Stimulated activated CD4-positive, alpha-beta T cell treated with anti-CD3 and anti-CD28 coated beads, Interleukin-12 subunit alpha, Interleukin-12 subunit beta, amount 100 ng/mL, for 24 hours (primary cell): Measurements from ENCODE around the gene LGALS12.
"Not testable (repeated sequence)": the region's sequence is repeated elsewhere in the genome, so short reads cannot be mapped to it uniquely, and the experiment has no call there.

Experiments
- DNase-seq, 2 experiments: peaks; one replicate each; pipeline ENCODE4 v3.0.0-alpha.2; 2020; ENCODE audit warnings: low read depth in 2 of 2

LGALS12 gene

DNA sequence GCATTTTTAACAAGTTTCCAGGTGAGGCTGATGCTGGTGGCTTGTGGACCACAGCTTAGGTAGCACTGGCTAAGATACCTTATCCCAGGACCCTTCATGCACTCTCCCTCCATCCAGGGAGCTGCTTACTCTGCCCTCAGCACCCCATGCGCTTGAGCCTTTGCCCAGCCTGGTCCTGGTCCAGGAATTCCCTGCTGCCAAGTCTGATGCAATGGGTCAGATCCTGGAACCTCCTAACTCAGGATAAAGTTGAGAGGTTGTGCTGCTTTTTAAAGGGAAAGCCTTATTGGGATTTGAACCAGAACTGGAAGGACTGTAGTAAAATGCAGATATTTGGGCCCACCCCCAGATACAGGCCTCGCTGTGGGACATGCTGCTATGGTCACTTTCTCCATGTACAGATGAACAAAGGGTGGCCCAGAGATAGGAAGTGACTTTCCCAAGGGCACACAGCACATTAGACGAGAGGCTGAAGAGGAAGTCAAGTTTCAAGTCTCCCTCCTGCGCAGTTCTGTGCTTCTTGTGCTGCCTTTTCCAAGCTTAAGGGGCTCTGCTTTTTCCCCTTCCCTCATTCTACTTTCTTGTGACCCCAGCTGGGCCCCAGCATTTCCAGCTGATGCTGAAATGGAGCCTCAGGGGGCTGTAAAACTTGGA is 824 bp upstream of the LGALS12 start:
- no peak for DNase-seq

GRCh38 chr11:63506876-63507275 is 992 bp downstream of the LGALS12 start:
- no peak for DNase-seq

DNA sequence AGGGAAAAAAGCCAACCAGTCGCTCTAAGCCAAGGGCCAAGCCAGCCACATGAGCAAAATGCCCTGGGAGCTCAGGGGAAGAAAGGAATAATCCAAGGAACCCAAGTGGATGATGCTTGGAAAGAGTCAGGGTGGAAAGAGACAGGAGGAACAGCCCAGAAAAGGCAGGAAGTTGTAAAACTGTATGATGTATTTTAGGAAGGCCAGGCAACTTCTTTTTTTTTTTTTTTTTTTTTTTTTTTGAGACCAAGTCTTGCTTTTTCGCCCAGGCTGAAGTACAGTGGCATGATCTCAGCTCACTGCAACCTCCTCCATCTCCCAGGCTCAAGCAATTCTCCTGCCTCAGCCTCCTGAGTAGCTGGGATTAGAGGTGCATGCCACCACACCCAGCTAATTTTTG is 1.6 kb downstream of the LGALS12 start:
- DNase-seq = no peak

DNA sequence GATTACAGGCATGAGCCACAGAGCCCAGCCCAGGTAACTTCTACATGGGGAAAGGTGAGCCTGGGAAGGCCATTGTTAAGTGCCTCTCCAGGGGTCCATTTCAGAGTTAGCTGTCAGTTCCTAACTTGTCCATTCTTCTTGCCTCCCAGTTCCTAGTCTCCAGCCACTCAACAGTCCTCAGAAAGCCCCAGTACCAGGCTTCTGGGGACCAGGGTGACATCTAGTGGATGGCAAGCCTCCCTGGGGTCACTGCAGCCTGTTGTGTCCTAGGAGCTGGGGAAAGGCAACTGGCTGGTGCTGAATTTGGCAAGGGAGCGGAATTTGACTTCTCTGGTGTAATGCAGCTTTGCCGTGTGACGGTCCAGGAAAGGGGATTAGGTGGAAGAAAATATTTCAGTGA is 2.1 kb downstream of the LGALS12 start:
- no peak for DNase-seq

- DNase-seq = no peak
Observed at GRCh38 chr11:63508745-63509144, 2.9 kb downstream of the LGALS12 start.

DNA sequence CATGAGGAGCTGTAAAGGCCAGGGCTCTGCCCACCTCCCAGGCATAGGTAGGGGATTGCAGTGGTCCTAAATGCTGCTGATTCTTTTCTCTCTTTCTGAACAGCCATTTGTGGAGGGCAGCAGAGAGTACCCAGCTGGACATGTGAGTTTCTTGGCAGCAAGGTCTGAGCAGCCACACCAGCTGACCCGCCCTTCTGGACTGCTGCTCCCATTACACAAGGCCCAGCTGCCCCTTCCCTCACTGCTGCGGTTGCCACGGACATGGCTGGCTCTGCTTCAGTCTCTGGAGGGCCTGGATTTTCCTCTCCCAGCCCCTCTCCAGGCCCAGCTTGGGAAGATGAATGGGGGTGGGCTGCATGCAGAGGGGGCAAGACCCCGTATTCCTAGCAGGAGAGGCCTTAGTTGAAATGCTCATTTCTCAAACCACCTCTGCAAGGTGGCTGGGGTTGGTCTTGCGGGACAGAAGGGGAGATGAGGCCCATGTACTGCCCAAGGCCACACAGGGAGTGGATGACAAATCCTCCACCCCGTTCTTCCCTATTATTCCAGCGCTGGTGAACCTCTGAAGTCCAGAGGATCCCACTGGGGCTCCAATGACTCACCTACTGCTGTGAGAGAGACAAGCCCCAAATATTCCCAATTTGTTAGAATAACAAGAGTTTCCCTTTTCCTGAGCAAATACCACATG is 4.6 kb downstream of the LGALS12 start:
- no peak for DNase-seq

DNA sequence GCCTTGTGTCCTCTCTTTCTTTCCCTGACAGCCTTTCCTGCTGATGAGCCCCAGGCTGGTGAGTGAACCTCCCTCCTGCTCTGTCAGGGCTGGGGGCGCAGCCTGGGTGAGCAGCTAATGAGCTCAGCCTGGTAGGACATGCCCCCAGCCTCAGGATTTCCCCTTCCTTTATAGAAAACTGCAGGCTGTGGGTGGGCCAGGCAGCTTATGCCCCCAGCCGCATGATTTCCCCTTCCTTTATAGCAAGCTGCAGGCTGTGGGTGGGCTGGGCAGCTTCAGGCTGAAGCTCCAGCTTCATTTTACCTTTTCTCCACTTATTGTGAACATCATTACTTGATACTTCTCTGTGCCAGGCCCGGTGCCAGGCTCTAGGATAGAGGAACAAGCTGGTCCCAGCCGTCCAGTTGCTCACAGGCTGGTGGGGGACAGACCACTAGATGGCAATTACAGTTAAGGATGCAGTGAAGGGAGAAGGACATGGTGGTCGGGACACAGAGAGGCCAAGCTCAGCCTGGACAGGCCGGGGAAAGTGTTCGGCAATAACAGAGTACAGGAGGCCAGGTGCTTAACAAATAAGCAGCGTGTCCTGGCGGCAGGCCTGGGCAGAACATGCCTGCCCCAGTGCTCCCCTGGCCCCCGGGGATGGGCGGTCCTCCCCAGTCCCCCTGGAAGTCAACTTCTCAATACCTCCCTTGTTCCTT is 5.3 kb downstream of the LGALS12 start:
- no peak for DNase-seq

DNA sequence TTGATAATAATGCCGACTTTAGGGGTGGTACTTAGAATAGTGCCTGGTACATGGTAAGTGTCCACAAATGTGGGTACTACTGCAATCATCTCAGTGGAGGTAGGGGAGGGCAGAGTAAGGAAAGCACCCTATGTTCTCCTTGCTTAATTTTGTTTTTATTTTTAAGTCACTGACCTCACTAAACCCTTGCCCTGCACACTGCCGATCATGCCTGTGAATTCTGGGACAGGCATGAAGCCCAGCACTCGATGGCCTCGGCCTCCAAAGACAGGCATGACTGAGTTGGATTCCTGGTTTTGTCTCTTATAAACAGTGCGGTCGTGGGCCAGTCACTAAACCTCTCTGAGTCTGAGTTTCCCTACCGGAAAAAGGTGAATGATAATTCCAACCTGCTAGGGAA is 6.9 kb downstream of the LGALS12 start:
- DNase-seq = no peak

DNA sequence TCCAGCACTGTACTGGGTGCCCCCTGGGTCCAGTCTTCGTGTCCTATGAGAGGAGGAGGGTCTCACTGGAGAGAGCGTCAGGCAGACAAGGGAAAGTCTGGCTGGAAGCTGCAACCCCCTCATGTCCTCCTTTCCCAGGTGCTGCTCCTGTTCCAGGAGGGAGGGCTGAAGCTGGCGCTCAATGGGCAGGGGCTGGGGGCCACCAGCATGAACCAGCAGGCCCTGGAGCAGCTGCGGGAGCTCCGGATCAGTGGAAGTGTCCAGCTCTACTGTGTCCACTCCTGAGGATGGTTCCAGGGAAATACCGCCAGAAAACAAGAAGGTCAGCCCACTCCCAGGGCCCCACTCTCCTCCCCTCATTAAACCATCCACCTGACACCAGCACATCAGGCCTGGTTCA is 10.2 kb downstream of the LGALS12 start:
- no peak for DNase-seq

DNA sequence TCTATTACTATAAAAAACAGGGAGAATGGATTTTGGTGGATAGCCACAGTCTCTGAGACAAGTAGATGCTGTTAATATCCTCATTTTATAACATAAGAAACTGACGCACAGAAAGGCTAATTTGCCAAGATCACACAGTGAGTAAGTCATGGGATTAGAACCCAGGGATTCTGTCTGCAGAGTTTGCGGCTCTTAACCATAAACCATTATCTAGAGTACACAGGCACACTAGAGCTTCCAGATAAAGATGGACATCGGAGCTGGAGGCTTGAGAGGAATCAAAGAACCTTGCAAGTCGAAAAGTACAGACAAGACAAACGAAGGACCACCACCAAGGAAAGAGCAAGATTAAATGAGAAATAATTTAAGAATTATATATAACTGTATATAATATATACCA is 11.3 kb downstream of the LGALS12 start:
- DNase-seq = no peak

DNA sequence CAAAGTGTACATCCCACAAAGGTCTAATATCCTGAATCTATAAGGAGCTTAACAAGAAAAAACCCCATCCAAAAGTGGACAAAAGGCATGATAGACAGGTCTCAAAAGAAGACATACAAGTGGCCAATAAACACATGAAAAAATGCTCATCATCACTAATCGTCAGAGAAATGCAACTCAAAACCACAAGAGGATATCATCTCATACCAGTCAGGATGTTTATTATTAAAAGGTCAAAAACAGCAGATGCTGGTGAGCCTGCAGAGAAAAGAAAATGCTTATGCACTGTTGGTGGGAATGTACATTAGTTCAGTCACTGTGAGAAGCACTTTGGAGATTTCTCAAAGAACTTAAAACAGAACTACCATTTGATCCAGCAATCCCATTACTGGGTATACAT is 12.7 kb downstream of the LGALS12 start:
- DNase-seq = no peak

- DNase-seq = no peak
Observed at GRCh38 chr11:63520606-63521170, 14.8 kb downstream of the LGALS12 start.

DNA sequence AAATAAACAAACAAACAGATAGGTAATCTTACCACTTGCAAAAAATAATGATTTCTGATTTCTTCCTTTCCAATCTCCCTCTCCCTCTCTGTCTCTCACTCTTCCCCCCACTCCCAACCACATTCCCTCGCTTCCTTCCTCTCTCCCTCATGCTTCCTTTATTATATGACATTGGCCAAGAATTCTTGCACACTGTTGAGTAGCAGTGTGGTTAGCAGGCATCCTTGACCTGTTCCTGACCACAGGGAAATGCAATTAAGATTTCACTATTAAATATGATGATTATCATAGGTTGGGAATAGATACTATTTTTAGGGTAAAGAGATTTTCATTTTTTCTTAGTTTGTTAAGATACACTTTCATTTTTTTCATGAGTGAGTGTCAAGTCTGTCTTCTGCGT is 16.0 kb downstream of the LGALS12 start:
- no peak for DNase-seq

DNA sequence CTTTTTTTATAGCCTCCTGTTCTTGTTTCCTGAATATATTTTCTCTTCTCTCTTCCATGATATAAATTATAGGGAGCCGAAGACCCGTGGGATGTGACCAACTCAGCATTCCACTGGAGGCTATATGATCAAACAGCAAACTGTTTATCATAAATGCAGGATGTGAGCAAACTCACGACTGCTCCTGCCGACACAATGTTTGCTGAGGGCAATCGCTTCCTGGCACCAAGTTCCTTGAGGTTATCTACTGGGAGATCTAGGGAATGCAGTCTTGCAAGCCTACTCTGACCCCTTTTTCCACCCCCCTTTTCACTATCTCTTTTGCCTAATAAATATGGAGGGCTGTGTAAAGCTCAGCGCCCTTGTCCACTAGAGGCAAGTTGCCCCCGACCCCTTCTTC is 17.3 kb downstream of the LGALS12 start:
- DNase-seq = no peak

DNA sequence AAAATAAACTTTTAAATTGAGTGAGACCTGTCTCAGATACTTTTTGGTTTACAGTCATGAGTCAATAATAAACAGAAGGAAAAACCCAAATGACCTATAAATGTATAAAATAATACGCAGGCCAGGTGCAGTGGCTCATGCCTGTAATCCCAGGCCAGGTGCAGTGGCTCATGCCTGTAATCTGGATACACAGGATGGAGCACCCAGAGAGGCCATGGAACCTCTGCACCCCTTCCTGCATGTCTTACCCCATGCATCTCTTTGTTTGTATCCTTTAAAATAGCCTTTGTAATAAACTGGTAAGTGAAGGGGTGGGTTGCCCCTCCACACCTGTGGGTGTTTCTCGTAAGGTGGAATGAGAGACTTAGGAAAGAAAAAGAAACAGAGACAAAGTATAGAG is 21.8 kb downstream of the LGALS12 start:
- no peak for DNase-seq

DNA sequence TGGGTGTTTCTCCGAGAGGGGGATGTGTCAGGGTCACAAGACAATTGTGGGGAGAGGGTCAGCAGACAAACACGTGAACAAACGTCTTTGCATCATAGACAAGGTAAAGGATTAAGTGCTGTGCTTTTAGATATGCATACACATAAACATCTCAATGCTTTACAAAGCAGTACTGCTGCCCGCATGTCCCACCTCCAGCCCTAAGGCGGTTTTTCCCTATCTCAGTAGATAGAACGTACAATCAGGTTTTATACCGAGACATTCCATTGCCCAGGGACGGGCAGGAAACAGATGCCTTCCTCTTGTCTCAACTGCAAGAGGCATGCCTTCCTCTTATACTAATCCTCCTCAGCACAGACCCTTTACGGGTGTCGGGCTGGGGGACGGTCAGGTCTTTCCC is 22.3 kb downstream of the LGALS12 start:
- not testable (repeated sequence) for DNase-seq

DNA sequence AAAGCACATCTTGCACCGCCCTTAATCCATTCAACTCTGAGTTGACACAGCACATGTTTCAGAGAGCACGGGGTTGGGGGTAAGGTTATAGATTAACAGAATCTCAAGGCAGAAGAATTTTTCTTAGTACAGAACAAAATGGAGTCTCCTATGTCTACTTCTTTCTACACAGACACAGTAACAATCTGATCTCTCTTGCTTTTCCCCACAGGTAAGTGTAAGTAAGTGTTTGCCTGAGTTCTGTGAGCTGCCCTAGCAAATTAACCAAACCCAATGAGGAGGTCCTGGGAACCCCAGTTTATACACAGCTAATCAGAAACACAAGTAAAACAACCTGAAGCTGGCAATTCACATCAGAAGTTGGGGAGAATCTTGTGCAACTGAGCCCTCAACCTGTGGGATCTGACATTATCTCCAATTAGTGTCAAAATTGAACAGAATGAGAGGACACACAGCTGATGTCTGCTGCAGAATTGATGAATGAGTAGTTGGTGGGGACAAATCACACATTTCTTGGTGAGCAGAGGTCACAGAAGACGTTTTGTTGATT is 22.9 kb downstream of the LGALS12 start:
- DNase-seq = not testable (repeated sequence)

GRCh38 chr11:63529373-63529772 is 23.5 kb downstream of the LGALS12 start:
- DNase-seq = not testable (repeated sequence)

- DNase-seq = no peak
Observed at GRCh38 chr11:63530021-63530420, 24.1 kb downstream of the LGALS12 start.

DNA sequence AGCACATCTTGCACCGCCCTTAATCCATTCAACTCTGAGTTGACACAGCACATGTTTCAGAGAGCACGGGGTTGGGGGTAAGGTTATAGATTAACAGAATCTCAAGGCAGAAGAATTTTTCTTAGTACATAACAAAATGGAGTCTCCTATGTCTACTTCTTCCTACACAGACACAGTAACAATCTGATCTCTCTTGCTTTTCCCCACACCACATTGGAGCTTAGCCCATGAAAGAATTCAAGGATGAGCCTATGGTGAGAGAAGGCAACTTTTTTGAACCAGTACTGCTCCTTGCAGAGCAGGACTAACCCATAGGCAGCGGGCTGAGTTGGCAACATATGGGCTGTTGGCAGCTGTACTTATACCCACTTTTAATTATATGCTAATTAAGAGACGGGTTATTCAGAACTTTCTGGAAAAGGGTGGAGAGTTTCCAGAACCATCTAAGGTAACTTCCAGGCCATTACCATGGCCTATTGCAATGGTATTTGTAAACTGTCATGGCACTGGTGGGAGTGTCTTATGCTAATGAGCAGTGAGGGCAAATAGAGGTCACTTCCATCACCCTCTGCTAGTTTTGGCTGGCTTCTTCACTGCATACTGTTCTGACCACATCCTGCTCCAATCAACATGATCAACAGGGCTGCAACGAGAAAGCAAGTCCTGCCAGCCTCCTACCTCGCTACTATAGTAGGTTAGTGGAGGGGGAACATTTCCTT is 25.3 kb downstream of the LGALS12 start:
- not testable (repeated sequence) for DNase-seq

DNA sequence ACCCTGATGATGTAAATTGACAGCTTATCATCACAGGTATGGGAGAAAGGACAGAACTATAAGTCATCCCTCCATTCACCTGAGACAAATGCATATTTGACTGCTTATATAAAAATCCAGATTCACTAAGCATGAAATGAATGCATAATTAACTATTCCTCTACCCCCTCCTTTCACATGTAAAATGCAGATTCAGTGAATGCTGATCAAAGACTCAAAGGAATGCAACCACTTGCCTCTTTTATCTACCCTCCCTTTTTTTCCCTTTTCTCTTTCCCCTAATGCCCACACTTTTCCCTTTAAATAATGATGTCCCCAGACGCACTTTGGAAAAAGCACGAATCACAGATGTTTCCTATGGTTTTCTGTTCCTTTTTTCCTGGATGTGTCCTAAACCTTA is 26.2 kb downstream of the LGALS12 start:
- no peak for DNase-seq
